ENCODE results near the gene SMAD9. TPM values are rescaled to one million over a fixed set of nuclear protein-coding genes. Genes with fewer than 3 reads are reported as not detected.
"Not testable (repeated sequence)": the region's sequence is repeated elsewhere in the genome, so short reads cannot be mapped to it uniquely, and the experiment has no call there.

The SMAD9 gene
- total RNA-seq, 1 donor from 2014 or later = 0.08 TPM

- no peak overlapping the region for H3K27ac Mint-ChIP-seq
- intact Hi-C loops (cut with micrococcal nuclease) = no loop called here
- no peak for DNase-seq (ENCODE audit: low spot score)
Measured at GRCh38 chr13:36903925-36904595, 16.0 kb downstream of the SMAD9 start.

GRCh38 chr13:36897054-36897616 is 22.9 kb downstream of the SMAD9 start:
- H3K9me3 Mint-ChIP-seq = no peaks in the 10 kb centered on the region
- intact Hi-C loops (cut with micrococcal nuclease) = no loop called here
- no peak overlapping the region for H3K4me3 Mint-ChIP-seq
- peaks cover 9% of the 10 kb centered on the region for H3K27me3 Mint-ChIP-seq (ENCODE audit: insufficient read depth)
- H3K4me1 Mint-ChIP-seq (ENCODE audit: low read depth) = no peaks in the 10 kb centered on the region
- no peak overlapping the region for H3K27ac Mint-ChIP-seq
- H3K36me3 Mint-ChIP-seq (ENCODE audit: low read depth) = no peaks in the 10 kb centered on the region
- no peak for DNase-seq (ENCODE audit: low spot score)

More at GRCh38 chr13:36903925-36904595, 16.0 kb downstream of the SMAD9 start:
- H3K4me3 Mint-ChIP-seq = no peak overlapping the region
- H3K36me3 Mint-ChIP-seq (ENCODE audit: low read depth) = no peaks in the 10 kb centered on the region
- H3K27me3 Mint-ChIP-seq (ENCODE audit: insufficient read depth) = peaks cover 19% of the 10 kb centered on the region
- no peaks in the 10 kb centered on the region for H3K4me1 Mint-ChIP-seq (ENCODE audit: low read depth)
- no peaks in the 10 kb centered on the region for H3K9me3 Mint-ChIP-seq

GRCh38 chr13:36891752-36892151 is 28.3 kb downstream of the SMAD9 start:
- Mint-ChIP-seq H3K27me3 (ENCODE audit: insufficient read depth) (peaks cover 12% of the 10 kb centered on the region), H3K27ac (no peak overlapping the region), H3K36me3 (ENCODE audit: low read depth) (no peaks in the 10 kb centered on the region), H3K4me1 (ENCODE audit: low read depth) (no peaks in the 10 kb centered on the region), H3K4me3 (no peak overlapping the region), H3K9me3 (no peaks in the 10 kb centered on the region)
- intact Hi-C loops (cut with micrococcal nuclease) = no loop called here
- DNase-seq (ENCODE audit: low spot score) = no peak

- intact Hi-C loops (cut with micrococcal nuclease) = no loop called here
- Mint-ChIP-seq H3K36me3 (ENCODE audit: low read depth) (no peaks in the 10 kb centered on the region), H3K27ac (no peak overlapping the region), H3K27me3 (ENCODE audit: insufficient read depth) (peaks cover 11% of the 10 kb centered on the region), H3K4me3 (no peak overlapping the region), H3K9me3 (no peaks in the 10 kb centered on the region), H3K4me1 (ENCODE audit: low read depth) (no peaks in the 10 kb centered on the region)
- DNase-seq (ENCODE audit: low spot score) = no peak
Measured at GRCh38 chr13:36888645-36889044, 31.4 kb downstream of the SMAD9 start.

- H3K4me1 Mint-ChIP-seq (ENCODE audit: low read depth) = no peaks in the 10 kb centered on the region
- DNase-seq (ENCODE audit: low spot score) = no peak
- H3K36me3 Mint-ChIP-seq (ENCODE audit: low read depth) = no peaks in the 10 kb centered on the region
- H3K9me3 Mint-ChIP-seq = no peaks in the 10 kb centered on the region
- no peak overlapping the region for H3K27ac Mint-ChIP-seq
- peaks cover 11% of the 10 kb centered on the region for H3K27me3 Mint-ChIP-seq (ENCODE audit: insufficient read depth)
- intact Hi-C loops (cut with micrococcal nuclease) = no loop called here
- no peak overlapping the region for H3K4me3 Mint-ChIP-seq
Measured at GRCh38 chr13:36887758-36888521, 32.1 kb downstream of the SMAD9 start.

- Mint-ChIP-seq H3K36me3 (ENCODE audit: low read depth) (no peaks in the 10 kb centered on the region), H3K4me1 (ENCODE audit: low read depth) (no peaks in the 10 kb centered on the region), H3K27me3 (ENCODE audit: insufficient read depth) (peaks cover 11% of the 10 kb centered on the region), H3K27ac (no peak overlapping the region), H3K9me3 (no peaks in the 10 kb centered on the region), H3K4me3 (no peak overlapping the region)
- intact Hi-C loops (cut with micrococcal nuclease) = no loop called here
- no peak for DNase-seq (ENCODE audit: low spot score)
Measured at GRCh38 chr13:36885901-36886300, 34.1 kb downstream of the SMAD9 start.

- no peak overlapping the region for H3K27ac Mint-ChIP-seq
- no peak for DNase-seq (ENCODE audit: low spot score)
- H3K9me3 Mint-ChIP-seq = no peaks in the 10 kb centered on the region
- H3K36me3 Mint-ChIP-seq (ENCODE audit: low read depth) = no peaks in the 10 kb centered on the region
- H3K4me3 Mint-ChIP-seq = no peak overlapping the region
- peaks cover 7% of the 10 kb centered on the region for H3K27me3 Mint-ChIP-seq (ENCODE audit: insufficient read depth)
- no peaks in the 10 kb centered on the region for H3K4me1 Mint-ChIP-seq (ENCODE audit: low read depth)
- intact Hi-C loops (cut with micrococcal nuclease) = no loop called here
Measured at GRCh38 chr13:36884235-36884634, 35.8 kb downstream of the SMAD9 start.

- H3K27ac Mint-ChIP-seq = no peak overlapping the region
Measured at GRCh38 chr13:36883824-36884223, 36.2 kb downstream of the SMAD9 start.

GRCh38 chr13:36883392-36883791 is 36.6 kb downstream of the SMAD9 start:
- H3K4me1 Mint-ChIP-seq (ENCODE audit: low read depth); H3K9me3 Mint-ChIP-seq; H3K4me3 Mint-ChIP-seq; DNase-seq (ENCODE audit: low spot score); H3K27me3 Mint-ChIP-seq (ENCODE audit: insufficient read depth); intact Hi-C loops (cut with micrococcal nuclease); H3K27ac Mint-ChIP-seq; H3K36me3 Mint-ChIP-seq (ENCODE audit: low read depth): not testable (repeated sequence)

More at GRCh38 chr13:36883824-36884223, 36.2 kb downstream of the SMAD9 start:
- no peaks in the 10 kb centered on the region for H3K4me1 Mint-ChIP-seq (ENCODE audit: low read depth)
- DNase-seq (ENCODE audit: low spot score) = no peak
- intact Hi-C loops (cut with micrococcal nuclease) = no loop called here
- H3K9me3 Mint-ChIP-seq = no peaks in the 10 kb centered on the region
- no peaks in the 10 kb centered on the region for H3K36me3 Mint-ChIP-seq (ENCODE audit: low read depth)
- H3K27me3 Mint-ChIP-seq (ENCODE audit: insufficient read depth) = peaks cover 7% of the 10 kb centered on the region
- no peak overlapping the region for H3K4me3 Mint-ChIP-seq

GRCh38 chr13:36882829-36883390 is 37.1 kb downstream of the SMAD9 start:
- Mint-ChIP-seq H3K4me1 (ENCODE audit: low read depth) (no peaks in the 10 kb centered on the region), H3K4me3 (no peak overlapping the region), H3K9me3 (no peaks in the 10 kb centered on the region), H3K27ac (no peak overlapping the region), H3K36me3 (ENCODE audit: low read depth) (no peaks in the 10 kb centered on the region), H3K27me3 (ENCODE audit: insufficient read depth) (peaks cover 5% of the 10 kb centered on the region)
- no peak for DNase-seq (ENCODE audit: low spot score)
- intact Hi-C loops (cut with micrococcal nuclease) = no loop called here

GRCh38 chr13:36880961-36881360 is 39.1 kb downstream of the SMAD9 start:
- Mint-ChIP-seq H3K4me1 (ENCODE audit: low read depth) (no peaks in the 10 kb centered on the region), H3K36me3 (ENCODE audit: low read depth) (no peaks in the 10 kb centered on the region), H3K9me3 (no peaks in the 10 kb centered on the region), H3K27me3 (ENCODE audit: insufficient read depth) (peaks cover 3% of the 10 kb centered on the region), H3K27ac (no peak overlapping the region), H3K4me3 (no peak overlapping the region)
- intact Hi-C loops (cut with micrococcal nuclease) = no loop called here
- no peak for DNase-seq (ENCODE audit: low spot score)

- Mint-ChIP-seq H3K36me3 (ENCODE audit: low read depth) (no peaks in the 10 kb centered on the region), H3K4me3 (no peak overlapping the region), H3K27me3 (ENCODE audit: insufficient read depth) (no peaks in the 10 kb centered on the region), H3K27ac (no peak overlapping the region), H3K9me3 (no peaks in the 10 kb centered on the region), H3K4me1 (ENCODE audit: low read depth) (no peaks in the 10 kb centered on the region)
- no peak for DNase-seq (ENCODE audit: low spot score)
- intact Hi-C loops (cut with micrococcal nuclease) = no loop called here
Measured at GRCh38 chr13:36879218-36879938, 40.7 kb downstream of the SMAD9 start.
